Esophagus muscularis mucosa (tissue), 4 donors: Measurements from ENCODE around the gene GIPC2. TPM values are rescaled to one million over a fixed set of nuclear protein-coding genes. Genes with fewer than 3 reads are reported as not detected.

ENCODE experiments used
- DNase-seq: peaks from one replicate; pipeline ENCODE4 v3.0.0-alpha.2; 2017; ENCODE audit errors: extremely low spot score
- H3K27ac ChIP-seq, 4 donors: fragments of 200-600 bp; sonication (generic); replicated peaks in 1 of 4; 1 replicate in 3 of 4; 2 replicates in 1 of 4; pipeline ENCODE4 v1.5.1; 2016 to 2019; ENCODE audit warnings: mild to moderate bottlenecking in 1 of 4
- H3K27me3 ChIP-seq, 4 donors: fragments of 200-600 bp; sonication (generic); one replicate each; pipeline versions ENCODE4 v1.5.1 to v1.6.0; 2016 to 2019
- H3K36me3 ChIP-seq, 4 donors: fragments of 200-600 bp; sonication (generic); one replicate each; pipeline ENCODE4 v1.5.1; 2016 to 2019
- H3K4me1 ChIP-seq, 4 donors: fragments of 200-600 bp; sonication (generic); one replicate each; pipeline ENCODE4 v1.5.1; 2016 to 2019
- H3K4me3 ChIP-seq, 4 donors: fragments of 200-600 bp; sonication (generic); 1 replicate in 2 of 4; 2 replicates in 2 of 4; pipeline ENCODE4 v1.5.1; 2016 to 2019; ENCODE audit warnings: mild to moderate bottlenecking in 4 of 4, moderate library complexity in 1 of 4
- H3K9me3 ChIP-seq, 4 donors: fragments of 200-600 bp; sonication (generic); 1 replicate in 3 of 4; 2 replicates in 1 of 4; pipeline ENCODE4 v1.5.1; 2016 to 2019
- EP300 ChIP-seq: sonication (generic); formaldehyde crosslinking; IDR thresholded peaks from one replicate; pipeline ENCODE4 v1.6.1; 2017; ENCODE audit warnings: antibody characterized with exemption
- POLR2A ChIP-seq: fragments of 450-650 bp; IDR thresholded peaks from one replicate; pipeline ENCODE4 v1.6.1; 2017; ENCODE audit warnings: antibody characterized with exemption, moderate library complexity, mild to moderate bottlenecking, low read depth
- POLR2AphosphoS5 ChIP-seq, 2 donors: sonication (generic); formaldehyde crosslinking; IDR thresholded peaks; one replicate each; pipeline ENCODE4 v1.6.1; 2017; ENCODE audit warnings: antibody characterized with exemption in 2 of 2
- WGBS: methylation state at CpG from one replicate; pipeline ENCODE4 v1.1.5; 2018; 5-methylcytosine and 5-hydroxymethylcytosine counted together
- intact Hi-C: fragments of 100-400 bp; cut with DNase I; formaldehyde crosslinking; loops from one replicate; pipeline ENCODE4 v1.15.1; 2023
- total RNA-seq, 4 donors: library from RNA; depleted of rRNA; stranded (reverse); fragments of >200 nt; gene quantifications; one replicate each; pipeline versions ENCODE4 v1.1.0 to v1.2.1, GENCODE V29; 2016
- TF ChIP-seq, protein P1 (sequence below), 3 experiments: fragments of 200-600 bp in 2 of 3; fragments of 450-650 bp in 1 of 3; sonication (generic) in 2 of 3; IDR thresholded peaks; one replicate each; pipeline ENCODE4 v1.5.1; 2017 to 2019; ENCODE audit warnings: antibody characterized with exemption in 3 of 3, mild to moderate bottlenecking in 2 of 3, moderate library complexity in 1 of 3

GIPC2 gene
- total RNA-seq, 4 donors from 2014 or later, result 4.5 to 8.7 (median 6.8) TPM

DNA sequence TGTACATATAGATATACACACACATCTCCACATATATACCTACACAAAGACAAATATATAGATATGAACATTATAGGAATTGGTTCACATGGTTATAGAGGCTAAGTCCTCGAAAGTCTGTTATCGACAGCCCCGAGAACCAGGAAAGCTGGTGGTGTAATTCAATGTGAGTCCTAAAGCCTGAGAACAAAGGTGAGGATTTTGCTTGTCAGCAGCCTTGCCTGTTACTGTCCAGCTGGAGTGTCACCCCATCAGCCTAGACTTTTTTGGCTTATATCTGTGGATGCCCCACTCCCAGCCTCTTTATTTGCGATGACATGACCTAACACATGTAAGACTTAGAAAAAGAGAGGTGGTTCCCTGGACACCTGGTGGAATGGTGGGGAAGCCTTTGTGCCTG, 97.0 kb downstream of the GIPC2 start:
- 92% methylated on average over 4 of the region's 4 CpGs for WGBS
- DNase-seq, result no peak
- no peak overlapping the region for H3K27ac ChIP-seq
- no peaks in the 10 kb centered on the region for H3K27me3 ChIP-seq
- TF ChIP-seq POLR2AphosphoS5 (IDR thresholded peaks at IDR 0.05), result no peak
- TF ChIP-seq EP300, result no peak
- no peak for TF ChIP-seq POLR2A
- TF ChIP-seq, protein P1, sequence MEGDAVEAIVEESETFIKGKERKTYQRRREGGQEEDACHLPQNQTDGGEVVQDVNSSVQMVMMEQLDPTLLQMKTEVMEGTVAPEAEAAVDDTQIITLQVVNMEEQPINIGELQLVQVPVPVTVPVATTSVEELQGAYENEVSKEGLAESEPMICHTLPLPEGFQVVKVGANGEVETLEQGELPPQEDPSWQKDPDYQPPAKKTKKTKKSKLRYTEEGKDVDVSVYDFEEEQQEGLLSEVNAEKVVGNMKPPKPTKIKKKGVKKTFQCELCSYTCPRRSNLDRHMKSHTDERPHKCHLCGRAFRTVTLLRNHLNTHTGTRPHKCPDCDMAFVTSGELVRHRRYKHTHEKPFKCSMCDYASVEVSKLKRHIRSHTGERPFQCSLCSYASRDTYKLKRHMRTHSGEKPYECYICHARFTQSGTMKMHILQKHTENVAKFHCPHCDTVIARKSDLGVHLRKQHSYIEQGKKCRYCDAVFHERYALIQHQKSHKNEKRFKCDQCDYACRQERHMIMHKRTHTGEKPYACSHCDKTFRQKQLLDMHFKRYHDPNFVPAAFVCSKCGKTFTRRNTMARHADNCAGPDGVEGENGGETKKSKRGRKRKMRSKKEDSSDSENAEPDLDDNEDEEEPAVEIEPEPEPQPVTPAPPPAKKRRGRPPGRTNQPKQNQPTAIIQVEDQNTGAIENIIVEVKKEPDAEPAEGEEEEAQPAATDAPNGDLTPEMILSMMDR (IDR thresholded peaks at IDR 0.05), result no peak
- H3K4me3 ChIP-seq, result no peak overlapping the region
- intact Hi-C loops, result no loop called here
- no peaks in the 10 kb centered on the region for H3K9me3 ChIP-seq
- peaks cover 0 to 7% (median 0%) of the 10 kb centered on the region in 4 donors for H3K4me1 ChIP-seq
- no peaks in the 10 kb centered on the region for H3K36me3 ChIP-seq

DNA sequence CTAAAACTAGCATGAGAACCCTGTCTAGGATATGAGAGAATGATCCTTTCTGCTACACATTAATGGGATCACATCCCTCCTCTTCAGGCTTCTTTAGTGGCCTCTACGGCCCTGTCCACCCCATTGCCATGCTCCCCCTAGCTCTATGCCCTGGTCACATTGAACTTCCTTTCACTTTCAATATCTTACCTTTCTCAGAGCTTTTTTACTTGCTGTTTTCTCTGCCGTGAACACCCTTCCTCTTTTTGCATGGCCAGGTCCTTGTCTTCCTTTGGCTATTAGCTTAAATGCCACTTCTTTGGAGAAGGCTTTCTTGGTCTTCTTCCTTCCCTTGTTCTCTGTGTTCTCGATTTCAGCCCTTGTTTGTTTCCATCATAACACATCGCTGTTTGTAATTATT, 97.4 kb downstream of the GIPC2 start:
- TF ChIP-seq EP300 (no peak), POLR2AphosphoS5 (IDR thresholded peaks at IDR 0.05) (no peak), POLR2A (no peak)
- TF ChIP-seq, protein P1 (IDR thresholded peaks at IDR 0.05), result no peak
- H3K4me1 ChIP-seq, result peaks cover 0 to 7% (median 0%) of the 10 kb centered on the region in 4 donors
- H3K27ac ChIP-seq, result no peak overlapping the region
- H3K36me3 ChIP-seq, result no peaks in the 10 kb centered on the region
- no peaks in the 10 kb centered on the region for H3K9me3 ChIP-seq
- no peaks in the 10 kb centered on the region for H3K27me3 ChIP-seq
- no peak for DNase-seq
- WGBS, result 84% methylated on average over 4 of the region's 4 CpGs
- H3K4me3 ChIP-seq, result no peak overlapping the region
- intact Hi-C loops, result no loop called here

DNA sequence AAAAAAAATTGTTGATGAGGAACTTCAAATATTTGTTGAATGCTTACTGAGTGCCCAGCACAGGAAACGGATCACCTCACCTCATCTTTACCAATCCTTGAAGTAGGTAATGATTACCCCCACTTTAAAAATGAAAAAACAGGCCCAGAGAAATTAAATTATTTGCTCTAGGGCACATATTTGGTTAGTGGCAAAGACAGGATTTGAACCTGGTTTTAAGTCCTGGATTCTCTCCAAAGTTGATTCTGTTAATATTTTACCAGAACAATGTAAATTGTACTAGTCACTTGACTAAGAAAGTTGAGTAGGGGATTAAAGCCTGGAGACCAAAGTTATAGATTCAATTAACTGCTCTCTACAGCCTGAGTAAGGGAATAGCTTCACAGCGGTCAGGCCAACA, 97.9 kb downstream of the GIPC2 start:
- H3K27me3 ChIP-seq, result no peaks in the 10 kb centered on the region
- DNase-seq, result no peak
- intact Hi-C loops, result loop anchor here (2.0 kb wide), 1 partner anchor 463 kb away; no protein-coding TSS in a partner anchor
- H3K27ac ChIP-seq, result no peak overlapping the region
- TF ChIP-seq POLR2A, result no peak
- no peak for TF ChIP-seq EP300
- no peak for TF ChIP-seq POLR2AphosphoS5 (IDR thresholded peaks at IDR 0.05)
- TF ChIP-seq, protein P1 (IDR thresholded peaks at IDR 0.05), result no peak
- no peaks in the 10 kb centered on the region for H3K36me3 ChIP-seq
- 100% methylated on average over 2 of the region's 2 CpGs for WGBS
- H3K4me1 ChIP-seq, result peaks cover 0 to 7% (median 0%) of the 10 kb centered on the region in 4 donors
- no peak overlapping the region for H3K4me3 ChIP-seq
- H3K9me3 ChIP-seq, result no peaks in the 10 kb centered on the region

DNA sequence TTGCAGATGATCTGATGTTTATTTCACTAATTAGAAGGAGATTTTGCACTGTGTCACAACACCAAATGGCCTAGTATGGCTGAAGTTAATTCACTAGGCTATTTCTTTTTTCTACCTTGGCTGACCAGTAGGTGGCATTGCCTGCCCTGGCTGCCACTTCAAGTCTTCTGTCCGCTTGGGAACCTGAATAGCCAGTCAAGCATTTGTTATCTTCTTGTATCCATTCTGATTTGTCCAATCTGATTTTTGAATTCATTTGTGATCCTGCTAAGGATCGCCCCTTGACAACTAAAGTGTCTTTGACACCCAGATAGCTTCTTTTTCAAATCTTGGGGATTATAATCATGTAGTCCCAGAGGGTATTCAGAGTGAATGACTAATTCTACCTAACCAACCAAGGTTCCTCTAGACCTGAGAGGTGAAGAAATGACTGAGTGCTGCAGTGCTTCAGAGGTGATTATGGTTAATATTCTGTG, 99.4 kb downstream of the GIPC2 start:
- TF ChIP-seq EP300, result no peak
- TF ChIP-seq, protein P1 (IDR thresholded peaks at IDR 0.05), result peak; percentile 79 to 83 (median 82)
- Histone ChIP-seq H3K36me3 (no peaks in the 10 kb centered on the region), H3K4me1 (peaks cover 0 to 7% (median 0%) of the 10 kb centered on the region in 4 donors), H3K27me3 (no peaks in the 10 kb centered on the region), H3K27ac (no peak overlapping the region), H3K9me3 (no peaks in the 10 kb centered on the region), H3K4me3 (no peak overlapping the region)
- no peak for DNase-seq
- WGBS, result 13% methylated on average over 2 of the region's 2 CpGs
- intact Hi-C loops, result loop anchor here (2.0 to 5.0 kb wide), 2 partner anchors 462 to 532 kb away; no protein-coding TSS in a partner anchor

DNA sequence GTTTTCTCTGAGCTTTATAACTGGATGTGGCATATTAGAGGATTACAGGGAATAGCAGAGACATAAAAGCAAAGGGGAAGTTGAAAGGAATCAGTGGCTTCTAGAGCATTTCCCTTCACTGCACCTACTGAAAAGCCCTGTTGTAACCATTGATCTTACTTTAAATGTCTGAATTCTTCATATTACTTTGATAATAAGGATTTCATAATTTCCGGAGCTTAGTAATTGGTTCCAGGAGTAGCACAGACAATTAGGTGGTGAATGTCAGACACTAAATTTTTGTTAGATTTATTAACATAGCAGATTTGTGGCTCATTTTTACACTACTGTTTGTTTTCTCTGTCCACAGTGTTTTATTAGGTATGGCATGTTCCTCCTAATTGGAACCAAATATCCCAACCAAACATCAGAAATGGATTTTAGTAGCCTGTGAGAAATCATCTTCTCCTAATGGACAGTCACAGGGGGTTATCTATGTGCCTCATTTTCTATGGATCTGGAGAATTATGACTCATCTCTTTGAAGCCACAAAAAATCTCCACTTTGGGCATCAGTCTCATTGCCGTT, 100.5 kb downstream of the GIPC2 start:
- no peak for DNase-seq
- 45% methylated on average over 2 of the region's 2 CpGs for WGBS
- Histone ChIP-seq H3K4me1 (peaks cover 0 to 7% (median 0%) of the 10 kb centered on the region in 4 donors), H3K27me3 (no peaks in the 10 kb centered on the region), H3K36me3 (no peaks in the 10 kb centered on the region), H3K27ac (no peak overlapping the region), H3K9me3 (no peaks in the 10 kb centered on the region), H3K4me3 (no peak overlapping the region)
- intact Hi-C loops, result loop anchor here (5.0 kb wide), 1 partner anchor 531 kb away; no protein-coding TSS in a partner anchor
- TF ChIP-seq POLR2A, result no peak
- TF ChIP-seq, protein P1 (IDR thresholded peaks at IDR 0.05), result no peak
- no peak for TF ChIP-seq POLR2AphosphoS5 (IDR thresholded peaks at IDR 0.05)
- TF ChIP-seq EP300, result no peak
